CD4-positive, alpha-beta T cell treated with Interleukin-15 for 1 hour (primary cell): ENCODE measurements around the gene FOXP4.

Experiments
- DNase-seq: peaks from one replicate; pipeline ENCODE4 v3.0.0-alpha.2; 2020

FOXP4 gene

GRCh38 chr6:41566961-41567360 is 20.8 kb downstream of the FOXP4 start:
- DNase-seq = no peak

GRCh38 chr6:41567684-41568083 is 21.5 kb downstream of the FOXP4 start:
- no peak for DNase-seq

GRCh38 chr6:41568202-41568584 is 22.0 kb downstream of the FOXP4 start:
- DNase-seq = no peak

- no peak for DNase-seq
Observed at GRCh38 chr6:41568585-41569384, 22.6 kb downstream of the FOXP4 start.

GRCh38 chr6:41570259-41570615 is 24.1 kb downstream of the FOXP4 start:
- DNase-seq = no peak

- DNase-seq = no peak
Observed at GRCh38 chr6:41571021-41571780, 25.0 kb downstream of the FOXP4 start.

- DNase-seq = no peak
Observed at GRCh38 chr6:41572613-41573012, 26.4 kb downstream of the FOXP4 start.

GRCh38 chr6:41573276-41573675 is 27.1 kb downstream of the FOXP4 start:
- no peak for DNase-seq

GRCh38 chr6:41573985-41574384 is 27.8 kb downstream of the FOXP4 start:
- no peak for DNase-seq

GRCh38 chr6:41575598-41575997 is 29.4 kb downstream of the FOXP4 start:
- no peak for DNase-seq

- DNase-seq = no peak
Observed at GRCh38 chr6:41576667-41577066, 30.5 kb downstream of the FOXP4 start.

GRCh38 chr6:41577356-41578216 is 31.4 kb downstream of the FOXP4 start:
- no peak for DNase-seq

- DNase-seq = no peak
Observed at GRCh38 chr6:41578217-41579087, 32.3 kb downstream of the FOXP4 start.

- DNase-seq = no peak
Observed at GRCh38 chr6:41579088-41579610, 33.0 kb downstream of the FOXP4 start.

- no peak for DNase-seq
Observed at GRCh38 chr6:41580690-41581089, 34.5 kb downstream of the FOXP4 start.

- DNase-seq = no peak
Observed at GRCh38 chr6:41581381-41581991, 35.3 kb downstream of the FOXP4 start.

- DNase-seq = no peak
Observed at GRCh38 chr6:41582540-41582939, 36.4 kb downstream of the FOXP4 start.

- no peak for DNase-seq
Observed at GRCh38 chr6:41583565-41583964, 37.4 kb downstream of the FOXP4 start.

GRCh38 chr6:41584205-41584604 is 38.0 kb downstream of the FOXP4 start:
- DNase-seq = no peak

GRCh38 chr6:41584668-41585205 is 38.6 kb downstream of the FOXP4 start:
- no peak for DNase-seq

GRCh38 chr6:41585605-41586004 is 39.4 kb downstream of the FOXP4 start:
- no peak for DNase-seq
